ENCODE measurements around the gene ZCCHC3. TPM values are rescaled to one million over a fixed set of nuclear protein-coding genes. Genes with fewer than 3 reads are reported as not detected.
A peak's percentile ranks its signal among the peaks of the same experiment; 100 is the strongest.

The ZCCHC3 gene
- total and polyA plus RNA-seq, 2 experiments from 2014 or later = 26.5 to 66.3 TPM

DNA sequence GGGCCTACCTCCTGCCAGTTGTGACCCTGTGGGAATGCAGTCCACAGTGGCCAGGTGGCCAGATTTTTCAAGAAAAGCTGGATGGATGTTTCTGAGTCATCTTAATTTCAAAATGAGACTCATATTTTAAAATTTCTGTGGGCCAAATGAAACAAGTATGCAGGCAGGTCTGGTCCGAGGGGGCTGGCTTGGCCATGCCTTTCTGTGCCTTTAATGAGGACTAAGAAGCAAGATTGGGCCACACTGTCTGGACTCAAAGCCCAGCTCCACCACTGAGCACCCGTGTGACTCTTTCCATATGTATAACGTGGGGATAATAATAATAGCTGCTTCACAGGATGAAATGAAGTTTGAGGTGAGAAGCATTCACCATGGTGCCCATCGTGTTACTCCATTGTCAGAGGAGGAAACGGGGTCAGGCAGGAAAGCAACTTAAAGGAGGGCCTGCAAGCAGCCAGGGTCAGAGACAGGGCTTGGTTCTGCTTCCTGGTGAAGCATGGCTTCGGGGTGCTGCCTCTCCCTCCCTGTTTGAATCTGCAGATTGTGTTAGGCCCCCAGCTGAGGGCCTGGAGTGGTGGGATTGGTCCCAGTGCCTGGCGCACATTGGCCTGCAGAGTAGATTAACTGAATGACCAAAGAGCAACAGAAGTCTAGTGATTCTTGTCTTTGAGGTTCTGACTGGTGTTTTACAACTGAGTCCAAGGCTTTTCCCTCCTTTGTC lies 31.8 kb downstream of the ZCCHC3 start:
- H4K20me1 ChIP-seq (replicated peaks; ENCODE audit: insufficient read depth) = peaks cover 31% of the 10 kb centered on the region
- H3K4me3 ChIP-seq = peak overlapping the region; percentile 91; the same call in 1 of the 2 replicates
- H2AFZ ChIP-seq = no peak overlapping the region
- no peak overlapping the region for H3K27ac ChIP-seq (ENCODE audit: low read depth)
- peaks cover 37% of the 10 kb centered on the region for H3K79me2 ChIP-seq (replicated peaks; ENCODE audit: insufficient read depth)
- H3K27me3 ChIP-seq (ENCODE audit: insufficient read depth) = no peaks in the 10 kb centered on the region
- Mint-ChIP-seq H3K27me3 (ENCODE audit: insufficient read depth, low read depth, poor library complexity) (peaks cover 5% of the 10 kb centered on the region), H3K9me3 (no peaks in the 10 kb centered on the region), H3K4me1 (peaks cover 30% of the 10 kb centered on the region), H3K27ac (no peak overlapping the region), H3K4me3 (peak overlapping the region; percentile 90), H3K36me3 (ENCODE audit: low read depth) (peaks cover 32% of the 10 kb centered on the region)
- H3F3A ChIP-seq (replicated peaks; ENCODE audit: low read depth) = peaks cover 16% of the 10 kb centered on the region
- DNase-seq (ENCODE audit: low spot score) (no peak), ATAC-seq (no peak)
- TF ChIP-seq POLR2AphosphoS5 (IDR thresholded peaks at IDR 0.05; ENCODE audit: low read depth) = no peak
- no peak for TF ChIP-seq EZH2 (IDR thresholded peaks at IDR 0.05; ENCODE audit: low read depth, unreplicated experiment)
- TF ChIP-seq CREB1 (CRISPR knock-in tag; IDR thresholded peaks at IDR 0.05; ENCODE audit: low read depth) = no peak
- TF ChIP-seq, protein P1, sequence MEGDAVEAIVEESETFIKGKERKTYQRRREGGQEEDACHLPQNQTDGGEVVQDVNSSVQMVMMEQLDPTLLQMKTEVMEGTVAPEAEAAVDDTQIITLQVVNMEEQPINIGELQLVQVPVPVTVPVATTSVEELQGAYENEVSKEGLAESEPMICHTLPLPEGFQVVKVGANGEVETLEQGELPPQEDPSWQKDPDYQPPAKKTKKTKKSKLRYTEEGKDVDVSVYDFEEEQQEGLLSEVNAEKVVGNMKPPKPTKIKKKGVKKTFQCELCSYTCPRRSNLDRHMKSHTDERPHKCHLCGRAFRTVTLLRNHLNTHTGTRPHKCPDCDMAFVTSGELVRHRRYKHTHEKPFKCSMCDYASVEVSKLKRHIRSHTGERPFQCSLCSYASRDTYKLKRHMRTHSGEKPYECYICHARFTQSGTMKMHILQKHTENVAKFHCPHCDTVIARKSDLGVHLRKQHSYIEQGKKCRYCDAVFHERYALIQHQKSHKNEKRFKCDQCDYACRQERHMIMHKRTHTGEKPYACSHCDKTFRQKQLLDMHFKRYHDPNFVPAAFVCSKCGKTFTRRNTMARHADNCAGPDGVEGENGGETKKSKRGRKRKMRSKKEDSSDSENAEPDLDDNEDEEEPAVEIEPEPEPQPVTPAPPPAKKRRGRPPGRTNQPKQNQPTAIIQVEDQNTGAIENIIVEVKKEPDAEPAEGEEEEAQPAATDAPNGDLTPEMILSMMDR (conservative IDR thresholded peaks at IDR 0.05; ENCODE audit: low read depth in 2 of 2) = no peak
- no peak for TF ChIP-seq STAT1 (IDR thresholded peaks at IDR 0.05; ENCODE audit: unreplicated experiment)
- TF ChIP-seq, protein P2, sequence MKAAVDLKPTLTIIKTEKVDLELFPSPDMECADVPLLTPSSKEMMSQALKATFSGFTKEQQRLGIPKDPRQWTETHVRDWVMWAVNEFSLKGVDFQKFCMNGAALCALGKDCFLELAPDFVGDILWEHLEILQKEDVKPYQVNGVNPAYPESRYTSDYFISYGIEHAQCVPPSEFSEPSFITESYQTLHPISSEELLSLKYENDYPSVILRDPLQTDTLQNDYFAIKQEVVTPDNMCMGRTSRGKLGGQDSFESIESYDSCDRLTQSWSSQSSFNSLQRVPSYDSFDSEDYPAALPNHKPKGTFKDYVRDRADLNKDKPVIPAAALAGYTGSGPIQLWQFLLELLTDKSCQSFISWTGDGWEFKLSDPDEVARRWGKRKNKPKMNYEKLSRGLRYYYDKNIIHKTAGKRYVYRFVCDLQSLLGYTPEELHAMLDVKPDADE (IDR thresholded peaks at IDR 0.05) = no peak
- TF ChIP-seq, protein P3, sequence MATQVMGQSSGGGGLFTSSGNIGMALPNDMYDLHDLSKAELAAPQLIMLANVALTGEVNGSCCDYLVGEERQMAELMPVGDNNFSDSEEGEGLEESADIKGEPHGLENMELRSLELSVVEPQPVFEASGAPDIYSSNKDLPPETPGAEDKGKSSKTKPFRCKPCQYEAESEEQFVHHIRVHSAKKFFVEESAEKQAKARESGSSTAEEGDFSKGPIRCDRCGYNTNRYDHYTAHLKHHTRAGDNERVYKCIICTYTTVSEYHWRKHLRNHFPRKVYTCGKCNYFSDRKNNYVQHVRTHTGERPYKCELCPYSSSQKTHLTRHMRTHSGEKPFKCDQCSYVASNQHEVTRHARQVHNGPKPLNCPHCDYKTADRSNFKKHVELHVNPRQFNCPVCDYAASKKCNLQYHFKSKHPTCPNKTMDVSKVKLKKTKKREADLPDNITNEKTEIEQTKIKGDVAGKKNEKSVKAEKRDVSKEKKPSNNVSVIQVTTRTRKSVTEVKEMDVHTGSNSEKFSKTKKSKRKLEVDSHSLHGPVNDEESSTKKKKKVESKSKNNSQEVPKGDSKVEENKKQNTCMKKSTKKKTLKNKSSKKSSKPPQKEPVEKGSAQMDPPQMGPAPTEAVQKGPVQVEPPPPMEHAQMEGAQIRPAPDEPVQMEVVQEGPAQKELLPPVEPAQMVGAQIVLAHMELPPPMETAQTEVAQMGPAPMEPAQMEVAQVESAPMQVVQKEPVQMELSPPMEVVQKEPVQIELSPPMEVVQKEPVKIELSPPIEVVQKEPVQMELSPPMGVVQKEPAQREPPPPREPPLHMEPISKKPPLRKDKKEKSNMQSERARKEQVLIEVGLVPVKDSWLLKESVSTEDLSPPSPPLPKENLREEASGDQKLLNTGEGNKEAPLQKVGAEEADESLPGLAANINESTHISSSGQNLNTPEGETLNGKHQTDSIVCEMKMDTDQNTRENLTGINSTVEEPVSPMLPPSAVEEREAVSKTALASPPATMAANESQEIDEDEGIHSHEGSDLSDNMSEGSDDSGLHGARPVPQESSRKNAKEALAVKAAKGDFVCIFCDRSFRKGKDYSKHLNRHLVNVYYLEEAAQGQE (IDR thresholded peaks at IDR 0.05; ENCODE audit: unreplicated experiment) = no peak
- H3K4me2 ChIP-seq = peak overlapping the region; percentile 100
- no peaks in the 10 kb centered on the region for H3K9me2 ChIP-seq (ENCODE audit: insufficient read depth)
- H3K4me1 ChIP-seq (ENCODE audit: insufficient read depth) = peaks cover 31% of the 10 kb centered on the region
- H3K36me3 ChIP-seq (ENCODE audit: insufficient read depth) = no peaks in the 10 kb centered on the region

DNA sequence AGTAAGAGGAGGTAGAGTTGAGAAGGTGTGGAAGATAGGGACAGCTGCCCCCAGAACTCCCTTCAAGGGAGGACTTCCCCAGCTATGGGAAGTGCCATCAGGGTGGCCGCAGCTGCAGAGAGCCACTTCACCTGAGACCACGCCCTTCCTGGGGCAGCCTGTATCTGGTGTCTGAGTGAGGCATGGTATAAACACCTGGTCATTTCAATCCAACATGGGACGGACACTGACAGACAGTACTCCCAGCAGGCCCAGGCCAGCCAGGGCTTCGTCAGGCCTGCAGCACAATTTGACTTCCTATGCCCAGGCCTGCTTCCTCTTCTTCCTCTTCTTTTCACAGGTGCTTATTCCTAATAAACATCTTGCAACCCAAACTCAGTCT lies 32.5 kb downstream of the ZCCHC3 start:
- no peak for ATAC-seq
- peak overlapping the region; percentile 91; the same call in 1 of the 2 replicates for H3K4me3 ChIP-seq
- TF ChIP-seq, protein P2 (IDR thresholded peaks at IDR 0.05) = no peak
- no peak for TF ChIP-seq ZNF114 (CRISPR knock-in tag; IDR thresholded peaks at IDR 0.05)
- no peak for TF ChIP-seq ZNF331 (CRISPR knock-in tag; IDR thresholded peaks at IDR 0.05; ENCODE audit: low read depth)
- no peak for TF ChIP-seq EZH2phosphoT487 (IDR thresholded peaks at IDR 0.05; ENCODE audit: unreplicated experiment)
- TF ChIP-seq, protein P3 (IDR thresholded peaks at IDR 0.05; ENCODE audit: unreplicated experiment) = no peak
- TF ChIP-seq POLR2AphosphoS5 (IDR thresholded peaks at IDR 0.05; ENCODE audit: low read depth) = no peak
- TF ChIP-seq CREB1 (CRISPR knock-in tag; IDR thresholded peaks at IDR 0.05; ENCODE audit: low read depth) = no peak
- no peak for TF ChIP-seq NANOG (IDR thresholded peaks at IDR 0.05; ENCODE audit: borderline replicate concordance)
- TF ChIP-seq JUNB (IDR thresholded peaks at IDR 0.05; ENCODE audit: unreplicated experiment) = no peak
- TF ChIP-seq EZH2 (IDR thresholded peaks at IDR 0.05; ENCODE audit: low read depth, unreplicated experiment) = no peak

More for the DNA sequence above, 32.5 kb downstream of the ZCCHC3 start:
- H3K27me3 ChIP-seq (ENCODE audit: insufficient read depth) = no peaks in the 10 kb centered on the region
- H3K79me2 ChIP-seq (replicated peaks; ENCODE audit: insufficient read depth) = peaks cover 37% of the 10 kb centered on the region
- H4K20me1 ChIP-seq (replicated peaks; ENCODE audit: insufficient read depth) = peaks cover 31% of the 10 kb centered on the region
- H3K27me3 Mint-ChIP-seq (ENCODE audit: insufficient read depth, low read depth, poor library complexity) = peaks cover 2% of the 10 kb centered on the region
- peak overlapping the region; percentile 100 for H3K4me2 ChIP-seq
- peaks cover 30% of the 10 kb centered on the region for H3K4me1 Mint-ChIP-seq
- H3K27ac ChIP-seq (ENCODE audit: low read depth) = no peak overlapping the region
- H3K9me2 ChIP-seq (ENCODE audit: insufficient read depth) = no peaks in the 10 kb centered on the region
- H3K27ac Mint-ChIP-seq = no peak overlapping the region
- H3K36me3 Mint-ChIP-seq (ENCODE audit: low read depth) = peaks cover 31% of the 10 kb centered on the region
- no peaks in the 10 kb centered on the region for H3K9me3 Mint-ChIP-seq
- H3K36me3 ChIP-seq (ENCODE audit: insufficient read depth) = no peaks in the 10 kb centered on the region
- H3K4me3 Mint-ChIP-seq = peak overlapping the region; percentile 90; the same call in 1 of the 3 replicates
- H2AFZ ChIP-seq = no peak overlapping the region
- DNase-seq (ENCODE audit: low spot score) = peak; percentile 15
- peaks cover 31% of the 10 kb centered on the region for H3K4me1 ChIP-seq (ENCODE audit: insufficient read depth)
- peaks cover 13% of the 10 kb centered on the region for H3F3A ChIP-seq (replicated peaks; ENCODE audit: low read depth)

Data from GM23338 (cell line).